ENCODE measurements around the gene SNRPB2. TPM values are rescaled to one million over a fixed set of nuclear protein-coding genes. Genes with fewer than 3 reads are reported as not detected.

The SNRPB2 gene
- polyA plus RNA-seq, 1 donor from 2014 or later: 302 TPM

DNA sequence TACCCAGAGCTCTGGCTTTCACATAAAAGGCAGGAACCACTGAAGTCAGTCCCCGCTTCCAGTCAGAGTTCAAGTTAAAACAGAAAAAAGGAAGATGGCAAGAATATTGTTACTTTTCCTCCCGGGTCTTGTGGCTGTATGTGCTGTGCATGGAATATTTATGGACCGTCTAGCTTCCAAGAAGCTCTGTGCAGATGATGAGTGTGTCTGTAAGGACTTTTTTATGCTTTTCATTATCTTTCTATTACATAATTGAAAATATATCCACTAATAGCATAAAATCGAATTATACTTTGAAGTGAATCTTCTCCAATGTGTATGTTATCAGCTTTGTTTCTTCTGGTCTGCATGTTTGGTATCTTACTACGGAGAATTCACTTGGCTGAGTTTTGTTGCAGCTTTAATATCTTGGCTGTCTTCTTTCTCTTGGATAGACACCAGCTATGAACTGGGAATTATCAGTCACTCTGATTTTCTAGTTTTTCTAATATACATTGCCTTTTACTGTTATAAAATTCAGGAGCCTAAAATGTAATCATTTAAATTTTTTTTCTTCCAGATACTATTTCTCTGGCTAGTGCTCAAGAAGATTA, 18.6 kb downstream of the SNRPB2 start, which contains the start of gene OTOR:
Gene OTOR, plus strand, starts transcription at position 51 of the 593 bp plus-strand sequence. Its CDS starts 44 bp downstream, at position 95.
- Histone ChIP-seq H3F3A (ENCODE audit: insufficient read depth, low read length, poor library complexity, severe bottlenecking) (no peaks in the 10 kb centered on the region), H3K79me2 (replicated peaks; ENCODE audit: insufficient read depth, low read length) (no peaks in the 10 kb centered on the region), H3K27ac (ENCODE audit: low read length) (no peak within 1 kb of the TSS), H4K20me1 (ENCODE audit: insufficient read depth) (no peaks in the 10 kb centered on the region), H3K9me2 (ENCODE audit: insufficient read depth, low read length) (no peaks in the 10 kb centered on the region), H3K36me3 (ENCODE audit: insufficient read depth, low read length) (no peaks in the 10 kb centered on the region), H2AFZ (ENCODE audit: low read depth, low read length) (no peak within 1 kb of the TSS), H3K9me3 (ENCODE audit: low read length) (no peaks in the 10 kb centered on the region), H3K9ac (ENCODE audit: low read length) (no peak within 1 kb of the TSS), H3K4me3 (ENCODE audit: low read length) (no peak within 1 kb of the TSS), H3K4me2 (ENCODE audit: low read length) (no peak within 1 kb of the TSS), H3K27me3 (ENCODE audit: insufficient read depth, low read depth, low read length) (no peaks in the 10 kb centered on the region)
- no peak for TF ChIP-seq REST (IDR thresholded peaks at IDR 0.05; ENCODE audit: borderline replicate concordance)
- TF ChIP-seq RAD21 (conservative IDR thresholded peaks at IDR 0.05): no peak
- no peak for TF ChIP-seq EZH2 (IDR thresholded peaks at IDR 0.05; ENCODE audit: borderline replicate concordance, insufficient read depth, low read length, poor library complexity, severe bottlenecking)

- Histone ChIP-seq H3K9me3 (ENCODE audit: low read length) (no peaks in the 10 kb centered on the region), H3K4me3 (ENCODE audit: low read length) (no peak overlapping the region), H3K79me2 (replicated peaks; ENCODE audit: insufficient read depth, low read length) (no peaks in the 10 kb centered on the region)
These were observed 19.7 kb downstream of the SNRPB2 start for GRCh38 chr20:16749573-16749972.

More at GRCh38 chr20:16749573-16749972, 19.7 kb downstream of the SNRPB2 start:
- H3K27me3 ChIP-seq (ENCODE audit: insufficient read depth, low read depth, low read length): no peaks in the 10 kb centered on the region
- H3F3A ChIP-seq (ENCODE audit: insufficient read depth, low read length, poor library complexity, severe bottlenecking): no peaks in the 10 kb centered on the region
- no peak overlapping the region for H3K27ac ChIP-seq (ENCODE audit: low read length)
- no peaks in the 10 kb centered on the region for H3K36me3 ChIP-seq (ENCODE audit: insufficient read depth, low read length)
- H4K20me1 ChIP-seq (ENCODE audit: insufficient read depth): no peaks in the 10 kb centered on the region
- H3K9ac ChIP-seq (ENCODE audit: low read length): no peak overlapping the region
- no peak overlapping the region for H2AFZ ChIP-seq (ENCODE audit: low read depth, low read length)
- no peak overlapping the region for H3K4me2 ChIP-seq (ENCODE audit: low read length)
- TF ChIP-seq, protein P1, sequence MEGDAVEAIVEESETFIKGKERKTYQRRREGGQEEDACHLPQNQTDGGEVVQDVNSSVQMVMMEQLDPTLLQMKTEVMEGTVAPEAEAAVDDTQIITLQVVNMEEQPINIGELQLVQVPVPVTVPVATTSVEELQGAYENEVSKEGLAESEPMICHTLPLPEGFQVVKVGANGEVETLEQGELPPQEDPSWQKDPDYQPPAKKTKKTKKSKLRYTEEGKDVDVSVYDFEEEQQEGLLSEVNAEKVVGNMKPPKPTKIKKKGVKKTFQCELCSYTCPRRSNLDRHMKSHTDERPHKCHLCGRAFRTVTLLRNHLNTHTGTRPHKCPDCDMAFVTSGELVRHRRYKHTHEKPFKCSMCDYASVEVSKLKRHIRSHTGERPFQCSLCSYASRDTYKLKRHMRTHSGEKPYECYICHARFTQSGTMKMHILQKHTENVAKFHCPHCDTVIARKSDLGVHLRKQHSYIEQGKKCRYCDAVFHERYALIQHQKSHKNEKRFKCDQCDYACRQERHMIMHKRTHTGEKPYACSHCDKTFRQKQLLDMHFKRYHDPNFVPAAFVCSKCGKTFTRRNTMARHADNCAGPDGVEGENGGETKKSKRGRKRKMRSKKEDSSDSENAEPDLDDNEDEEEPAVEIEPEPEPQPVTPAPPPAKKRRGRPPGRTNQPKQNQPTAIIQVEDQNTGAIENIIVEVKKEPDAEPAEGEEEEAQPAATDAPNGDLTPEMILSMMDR (IDR thresholded peaks at IDR 0.05; ENCODE audit: poor library complexity, severe bottlenecking): no peak
- TF ChIP-seq EZH2 (IDR thresholded peaks at IDR 0.05; ENCODE audit: borderline replicate concordance, insufficient read depth, low read length, poor library complexity, severe bottlenecking) (no peak), POLR2AphosphoS5 (IDR thresholded peaks at IDR 0.05) (no peak), SMC3 (conservative IDR thresholded peaks at IDR 0.05; ENCODE audit: poor library complexity) (no peak), REST (IDR thresholded peaks at IDR 0.05; ENCODE audit: borderline replicate concordance) (no peak)
- H3K9me2 ChIP-seq (ENCODE audit: insufficient read depth, low read length): no peaks in the 10 kb centered on the region

Measured in neural cell (in vitro differentiated cells).